GM21529 (cell line): ENCODE results near the gene LYPD3.
A peak's percentile ranks its signal among the peaks of the same experiment; 100 is the strongest.
"Not testable (repeated sequence)": the region's sequence is repeated elsewhere in the genome, so short reads cannot be mapped to it uniquely, and the experiment has no call there.

Source experiments
- ATAC-seq: cut with Tn5 transposase; IDR thresholded peaks from one replicate; pipeline ENCODE4 v1.9.1; 2021; ENCODE audit not compliant: unreplicated experiment

Gene LYPD3

GRCh38 chr19:43465468-43466120, at the start of gene LYPD3:
Gene LYPD3 (minus strand): TSS chr19:43465608. CDS start chr19:43465571, 37 bp downstream.
- ATAC-seq, result no peak

DNA sequence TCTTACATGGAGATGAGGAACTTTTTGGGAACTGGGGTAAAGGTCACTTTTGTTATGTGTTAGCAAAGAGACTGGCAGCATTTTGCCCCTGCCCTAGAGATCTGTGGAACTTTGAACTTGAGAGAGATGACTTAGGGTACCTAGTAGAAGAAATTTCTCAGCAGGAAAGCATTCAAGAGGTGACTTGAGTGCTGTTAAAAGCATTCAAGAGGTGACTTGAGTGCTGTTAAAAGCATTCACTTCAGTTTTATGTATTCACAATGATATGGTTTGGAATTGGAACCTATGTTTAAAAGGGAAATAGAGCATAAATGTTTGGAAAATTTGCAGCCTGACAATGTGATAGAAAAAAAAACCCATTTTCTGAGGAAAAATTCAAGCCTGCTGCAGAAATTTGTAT, 47.0 kb upstream of the LYPD3 start:
- ATAC-seq, result not testable (repeated sequence)

GRCh38 chr19:43511324-43511723, 45.9 kb upstream of the LYPD3 start:
- ATAC-seq, result no peak

GRCh38 chr19:43510713-43511112, 45.3 kb upstream of the LYPD3 start:
- ATAC-seq, result no peak

DNA sequence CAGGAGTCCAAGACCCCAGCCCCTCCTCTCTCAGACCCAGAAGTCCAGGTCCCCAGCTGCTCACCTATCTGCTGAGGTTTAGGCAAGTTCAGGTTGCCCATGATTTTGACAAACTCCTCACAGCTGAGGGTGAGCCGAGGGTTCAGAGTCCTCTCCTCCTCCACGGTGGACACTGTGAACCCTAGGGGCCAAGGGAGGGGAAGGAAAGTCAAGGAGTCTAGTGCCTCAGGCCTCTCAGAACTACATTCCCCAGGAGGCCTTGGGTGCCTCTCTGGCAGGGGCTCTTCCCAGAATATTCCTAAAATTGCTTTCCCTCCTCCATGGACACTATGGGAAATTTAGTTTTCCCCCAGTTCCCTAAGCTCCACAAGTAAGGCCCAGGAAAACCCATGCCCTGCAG, 42.5 kb upstream of the LYPD3 start:
- no peak for ATAC-seq

DNA sequence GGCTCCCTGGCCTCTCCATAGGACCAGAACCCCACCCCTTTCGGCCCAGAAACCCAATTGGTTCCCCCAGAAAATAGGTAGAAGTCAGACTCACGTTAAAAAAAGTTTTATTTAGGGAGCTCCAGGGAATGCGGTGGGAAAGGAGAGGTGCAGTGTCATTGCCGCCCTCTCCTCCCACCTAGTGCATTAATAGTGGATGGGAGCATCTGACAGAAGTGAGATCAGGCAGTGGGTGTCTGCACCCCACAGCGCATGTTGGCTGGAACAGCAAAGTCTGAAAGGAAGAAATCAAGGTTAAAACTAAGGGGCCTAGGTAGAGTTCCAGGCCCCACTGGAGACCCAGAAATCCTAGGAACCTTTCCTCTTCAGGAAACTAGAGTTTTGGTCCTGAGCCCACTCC, 41.2 kb upstream of the LYPD3 start:
- ATAC-seq, result no peak

DNA sequence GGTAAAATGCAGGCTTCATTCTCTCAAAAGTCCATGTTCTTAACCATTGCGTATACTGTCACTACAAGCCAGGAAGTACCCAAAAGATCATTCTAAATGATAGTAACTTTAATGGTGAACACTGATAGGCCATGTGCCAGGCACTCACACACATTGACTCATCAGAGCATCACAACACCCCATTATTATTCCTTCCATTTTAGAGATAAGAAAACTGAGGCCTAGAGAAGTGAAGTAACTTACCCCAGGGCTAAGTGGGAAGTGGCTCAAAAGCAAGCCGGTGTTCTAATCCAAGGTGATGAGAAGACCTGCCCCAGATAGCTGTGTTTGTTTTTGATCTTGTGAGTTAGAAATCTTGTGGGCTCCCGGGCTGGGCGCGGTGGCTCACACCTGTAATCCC, 40.5 kb upstream of the LYPD3 start:
- no peak for ATAC-seq

- ATAC-seq, result no peak
Measured at GRCh38 chr19:43505186-43505456, 39.7 kb upstream of the LYPD3 start.

DNA sequence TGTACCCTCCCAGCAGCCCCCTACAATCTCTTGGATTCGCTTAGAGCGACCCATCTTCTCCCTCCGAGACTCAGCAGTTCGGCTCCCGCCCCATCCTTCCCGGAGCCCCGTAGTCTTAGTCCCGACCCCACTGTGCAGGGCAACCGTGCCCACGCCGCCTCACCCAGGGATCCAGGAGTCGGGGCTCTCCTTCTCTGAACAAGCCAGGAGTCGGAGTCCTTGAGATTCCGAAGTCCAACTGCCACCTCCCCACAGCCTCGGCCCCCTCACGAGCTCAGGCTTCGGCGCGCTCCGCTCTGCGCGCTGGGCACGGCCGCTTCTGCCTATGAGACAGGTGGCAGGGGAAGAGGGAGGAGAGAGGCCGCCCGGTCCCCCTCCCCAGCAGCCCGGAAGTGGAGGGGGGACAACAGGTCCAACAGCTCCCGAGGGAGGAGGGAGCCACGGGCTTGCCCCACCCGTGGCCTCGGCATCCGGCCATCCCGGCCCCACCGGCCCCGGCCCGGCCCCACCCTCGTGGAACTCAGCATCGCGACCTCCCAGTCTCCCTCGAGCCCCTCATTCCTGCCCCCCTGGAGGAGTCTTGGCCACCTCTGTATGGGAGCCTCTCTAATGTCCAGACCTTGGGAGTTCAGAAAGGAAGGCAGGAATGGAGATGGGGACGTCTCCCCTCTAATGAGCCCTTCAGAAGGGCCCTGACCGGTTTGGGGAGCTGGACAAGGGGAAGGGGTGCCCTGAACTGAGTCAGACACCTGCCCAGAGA, 39.2 kb upstream of the LYPD3 start, which contains the start of gene PHLDB3:
TSS of gene PHLDB3 (minus strand) at position 321 of the 760 bp plus-strand sequence. CDS start 628 bp downstream, outside the sequence.
- peak; percentile 27 for ATAC-seq

- ATAC-seq, result peak; percentile 90
Measured at GRCh38 chr19:43503501-43504425, 38.4 kb upstream of the LYPD3 start.

DNA sequence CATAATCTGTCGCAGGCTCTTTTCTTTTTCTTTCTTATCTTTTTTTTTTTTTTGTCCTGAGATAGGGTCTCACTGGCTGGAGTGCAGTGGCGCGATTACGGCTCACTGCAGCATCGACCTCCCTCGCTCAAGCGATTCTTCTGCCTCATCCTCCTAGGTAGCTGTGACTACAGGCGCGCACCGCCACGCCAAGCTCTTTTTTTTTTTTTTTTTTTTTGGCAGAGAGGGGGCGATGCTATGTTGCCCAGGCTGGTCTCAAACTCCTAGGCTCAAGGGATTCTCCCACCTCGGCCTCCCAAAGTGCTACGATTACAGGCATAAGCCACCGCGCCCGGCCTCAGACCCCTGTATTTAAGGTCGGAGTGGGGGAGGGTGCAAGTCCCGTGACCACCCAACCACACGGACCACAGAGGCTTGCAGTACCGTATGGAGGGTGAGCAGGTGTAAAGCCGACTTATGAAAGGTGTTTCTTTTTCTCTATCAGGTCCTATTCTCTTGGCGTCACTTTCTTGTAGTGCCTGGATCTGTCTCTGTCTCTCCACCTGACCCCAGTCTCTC, 37.1 kb upstream of the LYPD3 start:
- ATAC-seq, result no peak

GRCh38 chr19:43501661-43502418, 36.4 kb upstream of the LYPD3 start:
- no peak for ATAC-seq

DNA sequence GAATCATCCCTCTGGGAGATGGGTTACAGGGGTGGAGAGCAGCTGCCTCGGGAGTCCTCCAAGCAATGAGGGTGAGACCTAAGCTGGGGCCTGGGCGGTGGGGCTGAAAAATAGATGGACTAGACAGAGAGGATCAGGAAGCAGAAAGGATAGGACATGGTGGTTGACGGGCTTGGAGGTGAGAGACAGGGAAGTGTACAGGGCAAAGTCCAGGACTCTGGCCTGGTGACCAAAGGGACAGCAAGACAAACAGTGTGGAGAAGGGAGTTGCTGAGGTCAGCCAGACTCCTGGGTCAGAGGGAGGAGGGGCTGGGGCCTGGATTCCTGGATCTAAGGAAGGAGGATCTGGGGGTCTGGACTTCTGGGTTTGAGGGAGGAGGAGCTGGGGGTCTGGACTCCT, 33.6 kb upstream of the LYPD3 start:
- no peak for ATAC-seq

DNA sequence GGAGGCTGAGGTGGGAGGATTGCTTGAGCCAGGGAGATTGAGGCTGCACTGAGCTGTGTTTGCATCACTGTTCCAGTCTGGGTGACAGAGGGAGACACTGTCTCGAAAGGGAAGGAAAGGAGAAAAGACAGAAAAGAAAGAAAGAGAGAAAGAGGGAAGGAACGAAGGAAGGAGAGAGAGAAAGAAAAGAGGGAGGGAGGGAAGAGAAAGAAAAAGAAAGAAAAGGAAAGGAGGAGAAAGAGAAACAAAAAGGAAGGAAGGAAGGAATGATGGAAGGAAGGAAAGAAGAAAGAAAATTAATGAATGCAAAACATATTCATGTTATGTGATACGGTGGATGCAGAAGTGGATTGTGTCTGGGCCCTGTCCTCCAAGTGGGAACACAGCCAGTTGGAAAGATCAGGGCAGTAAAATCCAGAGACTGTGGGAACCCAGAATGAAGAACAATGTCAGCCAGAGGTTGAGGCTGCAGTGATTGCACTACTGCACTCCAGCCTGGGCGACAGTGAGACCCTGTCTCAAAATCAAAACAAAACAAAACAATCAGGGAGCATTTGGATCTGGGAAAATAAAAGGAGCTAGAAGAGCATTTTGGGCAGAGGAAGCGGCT, 32.9 kb upstream of the LYPD3 start:
- ATAC-seq, result no peak

DNA sequence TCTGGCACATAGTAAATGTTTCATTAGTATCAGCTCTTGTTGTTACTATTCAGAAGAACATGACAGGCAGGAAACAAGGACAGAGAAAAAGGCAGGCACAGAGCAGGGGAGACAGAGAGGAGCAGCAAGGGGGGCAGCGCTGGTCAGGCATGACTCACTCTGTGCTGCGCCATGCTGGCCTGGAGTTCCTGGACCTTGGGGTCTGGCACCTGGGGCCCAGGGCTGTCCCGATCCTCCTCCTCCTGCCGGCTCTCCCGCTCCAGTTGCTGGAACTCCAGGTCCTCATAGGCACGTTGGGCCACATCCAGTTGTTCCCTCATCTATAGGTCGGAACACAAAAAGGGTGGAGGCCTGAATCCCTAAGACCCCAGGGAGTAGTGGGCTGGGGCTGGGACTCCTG, 31.6 kb upstream of the LYPD3 start:
- no peak for ATAC-seq

GRCh38 chr19:43495082-43495481, 29.7 kb upstream of the LYPD3 start:
- ATAC-seq, result no peak

DNA sequence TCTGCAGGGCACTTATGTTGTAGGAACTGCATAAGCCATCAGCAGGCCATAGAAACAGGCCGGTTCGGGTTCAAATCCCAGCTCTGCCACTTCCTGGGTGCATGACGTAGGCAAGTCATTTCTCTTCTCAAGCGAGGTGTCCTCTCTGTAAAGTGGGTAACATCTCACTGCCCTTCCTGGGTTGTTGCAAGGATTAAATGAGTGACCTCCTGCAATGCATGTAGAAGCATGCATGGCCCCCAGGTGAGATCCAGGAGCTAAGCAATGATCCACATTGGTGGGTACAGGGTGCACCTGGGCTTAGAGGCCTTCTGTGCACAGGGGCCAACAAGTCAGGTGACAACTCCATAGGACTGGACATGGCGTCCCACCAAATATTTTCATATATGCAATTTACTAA, 25.4 kb upstream of the LYPD3 start:
- no peak for ATAC-seq

DNA sequence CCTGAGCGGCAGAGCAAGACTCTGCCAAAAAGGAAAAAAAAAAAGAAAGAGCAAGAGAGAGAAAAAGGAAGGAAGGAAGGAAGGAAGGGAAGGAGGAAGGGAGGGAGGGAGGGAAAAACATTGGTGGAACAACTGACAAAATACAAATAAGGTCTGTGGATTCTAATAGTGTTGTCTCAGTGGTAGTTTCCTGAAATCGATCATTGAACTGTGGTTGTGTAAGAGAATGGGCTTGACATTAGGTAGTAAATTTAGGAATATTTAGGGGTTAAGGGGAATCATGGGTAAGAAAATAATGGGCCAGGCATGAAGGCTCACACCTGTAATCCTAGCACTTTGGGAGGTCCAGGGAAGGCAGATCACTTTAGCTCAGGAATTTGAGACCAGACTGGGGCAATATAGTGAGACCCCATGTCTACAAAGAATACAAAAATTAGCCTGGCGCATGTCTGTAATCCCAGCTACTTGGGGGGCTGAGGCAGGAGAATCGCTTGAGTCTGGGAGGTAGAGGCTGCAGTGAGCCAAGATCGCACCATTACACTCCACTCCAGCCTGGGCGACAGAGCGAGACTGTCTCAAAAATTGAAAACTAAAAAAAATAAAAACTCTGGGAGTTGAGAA, 24.7 kb upstream of the LYPD3 start:
- no peak for ATAC-seq

DNA sequence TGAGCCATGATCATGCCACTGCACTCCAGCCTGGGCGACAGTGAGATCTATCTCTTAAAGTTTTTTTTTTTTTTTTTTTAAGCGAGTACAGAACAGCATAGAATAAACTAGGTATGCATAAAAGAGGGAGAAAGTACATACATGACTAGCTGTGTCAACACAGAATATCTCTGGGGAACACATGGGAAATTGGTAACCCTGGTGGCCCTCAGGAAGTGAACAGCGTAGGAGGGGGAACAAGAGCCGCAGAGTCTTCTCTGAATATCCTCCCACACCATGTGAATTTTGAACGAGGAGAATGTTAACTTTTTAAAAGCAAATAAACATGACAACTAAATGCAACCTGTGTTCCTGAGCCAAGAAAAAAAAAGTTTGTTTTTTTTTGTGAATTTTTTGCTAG, 23.9 kb upstream of the LYPD3 start:
- no peak for ATAC-seq

DNA sequence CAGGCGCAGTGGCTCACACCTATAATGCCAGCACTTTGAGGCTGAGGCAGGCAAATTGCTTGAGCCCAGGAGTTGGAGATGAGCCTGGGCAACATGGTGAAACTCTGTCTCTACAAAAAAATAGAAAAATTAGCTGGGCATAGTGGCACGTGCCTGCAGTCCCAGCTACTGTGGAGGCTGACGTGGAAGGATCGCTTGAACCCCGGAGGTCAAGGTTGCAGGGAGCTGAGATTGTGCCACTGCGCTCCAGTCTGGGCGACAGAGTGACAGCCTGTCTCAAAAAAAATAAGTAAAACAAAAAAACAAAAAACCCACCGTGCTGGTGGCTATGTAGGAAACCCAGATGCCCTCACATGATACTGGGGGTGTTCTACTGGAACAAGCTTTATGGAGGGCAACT, 22.8 kb upstream of the LYPD3 start:
- ATAC-seq, result no peak
